Sigmoid colon (tissue), 3 donors: Measurements from ENCODE around the gene PRKCA.

Source experiments
- CTCF ChIP-seq, 4 experiments: fragments of 450-650 bp in 3 of 4; fragments of 200-600 bp in 1 of 4; IDR thresholded peaks; one replicate each; pipeline ENCODE4 v1.5.1; 2016 to 2019; ENCODE audit warnings: antibody characterized with exemption in 4 of 4, mild to moderate bottlenecking in 3 of 4, moderate library complexity in 2 of 4
- POLR2A ChIP-seq, 2 donors: fragments of 450-650 bp; IDR thresholded peaks; one replicate each; pipeline ENCODE4 v1.6.1; 2016; ENCODE audit warnings: antibody characterized with exemption in 2 of 2, mild to moderate bottlenecking in 2 of 2, moderate library complexity in 2 of 2

- TF ChIP-seq CTCF (IDR thresholded peaks at IDR 0.05) (no peak), POLR2A (IDR thresholded peaks at IDR 0.05) (no peak)
Measured at GRCh38 chr17:66689221-66689620, 386.8 kb downstream of the PRKCA start.
